DMS 273 treated with DMSO at 0.1 percent for 48 hours (cell line): ENCODE data around the gene TMEM145.
"Not testable (repeated sequence)": the region's sequence is repeated elsewhere in the genome, so short reads cannot be mapped to it uniquely, and the experiment has no call there.

Experiments
- DNase-seq: peaks from one replicate; lab custom pipeline; 2025; lab: John Stamatoyannopoulos, UW

TMEM145 gene

DNA sequence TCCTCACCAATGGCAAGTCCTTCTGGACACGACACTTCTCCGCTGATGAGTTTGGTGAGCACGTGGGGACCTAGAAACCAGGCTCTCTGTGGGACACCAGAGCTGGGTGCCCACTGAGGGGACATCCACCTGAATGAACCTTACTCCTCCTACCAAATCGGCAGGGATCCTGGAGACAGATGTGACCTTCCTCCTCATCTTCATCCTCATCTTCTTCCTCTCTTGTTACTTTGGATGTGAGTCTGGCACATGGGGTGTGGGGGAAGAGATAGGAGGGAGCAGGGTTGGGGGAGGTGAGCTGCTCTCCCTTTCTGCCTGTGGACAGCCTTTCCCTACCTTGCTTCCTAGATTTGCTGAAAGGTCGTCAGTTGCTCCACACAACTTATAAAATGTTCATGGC lies 1.9 kb downstream of the TMEM145 start:
- DNase-seq = no peak

DNA sequence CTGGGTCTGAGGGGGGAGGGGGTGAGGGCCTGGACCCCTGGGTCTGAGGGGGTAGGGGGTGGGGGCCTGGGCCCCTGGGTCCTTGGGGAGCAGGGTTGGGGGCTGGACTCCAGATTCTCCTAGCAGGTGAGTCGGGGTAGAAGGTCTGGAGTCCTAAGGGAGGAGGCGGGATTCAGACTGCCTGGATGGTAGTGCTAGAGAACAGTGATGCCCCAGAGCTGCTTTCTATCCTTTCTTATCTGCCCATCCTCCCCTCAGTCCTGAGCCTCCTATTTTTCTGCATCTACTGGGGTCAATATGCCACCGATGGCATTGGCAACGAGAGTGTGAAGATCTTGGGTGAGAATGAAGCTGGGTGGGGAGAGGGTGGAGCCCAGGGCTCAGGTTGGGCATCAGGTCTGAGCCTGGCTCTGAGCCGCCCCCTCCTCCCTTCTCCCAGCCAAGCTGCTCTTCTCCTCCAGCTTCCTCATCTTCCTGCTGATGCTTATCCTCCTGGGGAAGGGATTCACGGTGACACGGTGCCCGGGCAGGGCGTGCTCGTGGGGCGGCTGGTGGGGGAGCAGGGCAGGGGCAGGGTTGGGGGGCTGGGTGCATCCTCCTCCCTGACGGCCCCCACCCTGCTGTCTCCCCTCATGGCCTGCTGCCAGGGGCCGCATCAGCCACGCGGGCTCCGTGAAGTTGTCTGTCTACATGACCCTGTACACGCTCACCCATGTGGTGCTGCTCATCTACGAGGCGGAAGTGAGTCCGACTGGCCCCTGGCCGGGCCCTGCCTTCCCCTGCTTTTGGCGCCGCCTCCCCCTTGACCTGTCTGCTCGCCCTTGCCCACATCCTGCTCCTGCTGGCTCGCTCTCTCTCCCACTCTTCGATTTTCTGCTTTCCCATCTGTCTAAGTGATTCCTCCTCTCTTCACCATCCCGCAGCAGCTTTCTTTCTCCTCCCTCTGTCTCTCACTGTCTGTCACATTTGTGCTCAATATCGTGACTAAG lies 3.4 kb downstream of the TMEM145 start:
- DNase-seq = no peak

DNA sequence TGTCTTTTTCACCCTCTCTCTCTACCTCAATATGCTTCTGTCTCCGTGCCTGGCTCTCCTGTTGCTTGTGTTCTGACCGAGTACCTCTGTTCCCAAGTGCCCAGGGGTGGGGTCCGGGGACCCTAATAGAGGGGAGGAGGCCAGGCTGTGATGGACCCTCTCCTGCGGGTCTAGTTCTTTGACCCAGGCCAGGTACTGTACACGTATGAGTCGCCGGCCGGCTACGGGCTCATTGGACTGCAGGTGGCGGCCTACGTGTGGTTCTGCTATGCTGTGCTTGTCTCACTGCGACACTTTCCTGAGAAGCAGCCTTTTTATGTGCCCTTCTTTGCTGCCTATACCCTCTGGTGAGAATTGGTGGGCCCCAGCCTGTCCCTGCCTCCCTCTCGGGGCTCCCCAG lies 4.4 kb downstream of the TMEM145 start:
- DNase-seq = no peak

DNA sequence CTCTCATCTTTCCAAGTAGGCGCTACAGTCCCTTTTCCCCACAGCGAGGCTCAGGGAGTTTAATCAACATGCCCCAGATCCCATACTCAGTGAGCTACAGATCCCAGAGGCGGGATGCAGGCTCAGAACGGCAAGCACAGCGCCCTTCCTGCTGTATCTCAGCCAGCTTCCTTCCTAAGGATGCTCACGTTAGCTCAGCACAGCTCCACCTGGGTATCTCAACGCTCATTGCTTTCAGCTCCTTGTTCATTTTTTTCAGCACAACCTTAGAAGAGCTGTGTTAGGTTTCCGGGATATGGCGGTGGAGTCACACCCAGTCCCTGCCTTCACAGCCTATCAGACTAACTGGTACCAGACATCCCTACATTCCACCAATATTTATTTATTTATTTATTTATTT lies 9.2 kb downstream of the TMEM145 start:
- DNase-seq = no peak

DNA sequence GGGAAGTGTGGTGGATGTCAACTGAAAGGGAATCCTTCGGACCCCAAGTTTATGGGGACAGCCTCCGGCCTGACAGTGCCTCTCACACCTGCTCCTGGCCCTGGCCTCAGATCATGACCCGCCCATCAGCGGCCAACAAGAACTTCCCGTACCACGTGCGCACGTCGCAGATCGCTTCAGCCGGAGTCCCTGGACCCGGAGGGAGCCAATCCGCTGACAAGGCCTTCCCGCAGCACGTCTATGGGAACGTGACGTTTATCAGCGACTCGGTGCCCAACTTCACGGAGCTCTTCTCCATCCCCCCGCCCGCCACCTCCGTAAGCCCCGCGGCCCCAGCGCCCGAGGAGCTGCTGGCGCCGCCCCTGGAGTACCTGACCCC lies 10.4 kb downstream of the TMEM145 start:
- DNase-seq = no peak

DNA sequence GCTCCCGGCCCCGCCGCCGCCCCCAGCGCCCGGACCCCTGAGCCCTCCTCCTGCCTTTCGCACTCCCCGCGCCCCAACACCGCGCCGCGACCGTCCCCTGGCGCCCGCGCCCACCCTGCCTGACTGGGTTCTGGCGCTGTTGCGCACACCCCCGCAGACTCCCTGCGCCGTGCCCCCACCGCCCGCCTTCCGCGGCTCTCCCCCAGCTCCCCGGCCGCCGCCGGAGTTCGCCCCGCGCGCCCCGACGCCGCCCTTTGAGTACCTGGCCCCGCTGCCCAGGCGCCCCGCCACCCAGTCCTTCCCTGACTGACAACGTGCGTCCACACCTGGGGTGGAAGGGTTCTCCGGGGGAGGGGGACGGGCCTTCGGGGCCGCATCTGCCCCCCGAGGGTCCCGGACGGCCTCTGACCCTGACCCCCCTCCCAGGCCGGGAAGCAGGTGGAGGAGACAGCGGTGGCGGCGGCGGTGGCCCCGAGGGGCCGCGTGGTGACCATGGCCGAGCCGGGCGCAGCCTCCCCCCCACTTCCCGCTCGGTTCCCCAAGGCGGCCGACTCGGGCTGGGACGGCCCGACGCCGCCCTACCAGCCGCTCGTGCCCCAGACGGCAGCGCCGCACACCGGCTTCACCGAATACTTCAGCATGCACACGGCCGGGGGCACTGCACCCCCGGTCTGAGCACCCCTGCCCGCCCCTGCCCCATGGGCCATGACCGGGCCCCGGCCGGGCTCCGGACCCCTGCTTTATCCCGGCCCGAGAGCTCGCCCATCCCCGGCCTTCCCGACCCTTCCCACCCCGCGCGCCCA lies 10.9 kb downstream of the TMEM145 start:
- no peak for DNase-seq

DNA sequence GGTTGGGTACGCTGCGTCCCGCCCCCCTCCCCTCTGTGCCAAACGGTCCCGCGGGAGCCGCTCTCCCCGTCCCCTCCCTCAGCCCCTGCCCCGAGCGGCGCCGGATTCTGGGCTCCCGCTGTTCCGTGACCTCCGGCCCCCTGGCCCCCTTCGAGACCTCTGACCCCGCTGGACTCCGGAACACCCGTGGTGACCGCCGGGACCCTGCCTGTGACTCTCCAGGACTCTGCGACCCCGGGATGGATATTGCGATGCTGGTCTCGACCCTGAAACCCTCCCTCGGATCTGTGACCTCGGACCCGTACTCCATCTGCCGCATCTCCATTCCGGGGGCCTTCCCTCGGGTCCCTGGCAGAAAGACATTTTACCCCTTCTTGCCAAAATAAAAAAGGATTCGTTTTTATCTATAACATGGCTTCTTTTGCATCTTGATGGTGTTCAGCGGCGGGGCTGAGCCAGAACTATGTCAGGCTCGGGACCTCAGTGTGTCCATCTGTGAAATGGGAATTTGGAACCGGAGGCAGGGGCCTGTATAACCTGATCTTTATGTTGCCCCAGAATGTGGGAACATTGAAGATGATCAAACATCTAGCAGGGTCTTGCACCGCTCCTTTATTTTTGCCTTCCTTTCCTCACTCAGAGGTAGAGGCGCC lies 11.7 kb downstream of the TMEM145 start:
- DNase-seq = no peak

DNA sequence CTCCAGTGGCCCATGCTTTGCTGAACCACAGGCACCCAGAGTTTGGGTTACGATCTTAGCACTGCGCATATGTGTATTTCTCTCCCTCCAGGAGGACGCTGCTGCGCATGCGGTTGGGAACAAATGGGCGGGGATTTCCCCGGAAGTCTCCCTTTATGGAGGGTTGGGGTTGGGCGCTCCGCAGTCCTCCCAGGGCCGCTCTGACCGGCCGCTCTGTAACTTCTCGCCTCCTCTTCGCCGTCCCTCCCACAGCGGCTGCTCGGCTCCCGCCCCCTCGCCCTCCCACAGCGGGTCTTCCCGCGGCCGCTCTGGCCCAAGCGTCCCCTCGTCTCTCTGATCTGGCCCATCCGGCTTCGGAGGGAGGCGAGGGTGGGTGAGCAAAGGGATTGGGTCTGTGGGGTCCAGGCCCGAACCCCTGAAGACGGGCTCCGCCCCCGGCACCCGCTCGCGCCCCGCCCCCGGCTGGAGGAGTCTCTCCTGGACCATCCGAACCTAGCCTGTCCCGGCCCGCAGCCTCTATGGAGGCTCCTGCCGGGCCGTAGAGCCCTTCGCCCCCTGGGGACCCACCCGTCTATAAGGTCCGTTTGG lies 12.3 kb downstream of the TMEM145 start, which contains the start of gene MEGF8:
TSS of gene MEGF8 (plus strand) at position 328 of the 588 bp plus-strand sequence. CDS start 609 bp downstream, outside the sequence.
- DNase-seq = peak; percentile 98

DNA sequence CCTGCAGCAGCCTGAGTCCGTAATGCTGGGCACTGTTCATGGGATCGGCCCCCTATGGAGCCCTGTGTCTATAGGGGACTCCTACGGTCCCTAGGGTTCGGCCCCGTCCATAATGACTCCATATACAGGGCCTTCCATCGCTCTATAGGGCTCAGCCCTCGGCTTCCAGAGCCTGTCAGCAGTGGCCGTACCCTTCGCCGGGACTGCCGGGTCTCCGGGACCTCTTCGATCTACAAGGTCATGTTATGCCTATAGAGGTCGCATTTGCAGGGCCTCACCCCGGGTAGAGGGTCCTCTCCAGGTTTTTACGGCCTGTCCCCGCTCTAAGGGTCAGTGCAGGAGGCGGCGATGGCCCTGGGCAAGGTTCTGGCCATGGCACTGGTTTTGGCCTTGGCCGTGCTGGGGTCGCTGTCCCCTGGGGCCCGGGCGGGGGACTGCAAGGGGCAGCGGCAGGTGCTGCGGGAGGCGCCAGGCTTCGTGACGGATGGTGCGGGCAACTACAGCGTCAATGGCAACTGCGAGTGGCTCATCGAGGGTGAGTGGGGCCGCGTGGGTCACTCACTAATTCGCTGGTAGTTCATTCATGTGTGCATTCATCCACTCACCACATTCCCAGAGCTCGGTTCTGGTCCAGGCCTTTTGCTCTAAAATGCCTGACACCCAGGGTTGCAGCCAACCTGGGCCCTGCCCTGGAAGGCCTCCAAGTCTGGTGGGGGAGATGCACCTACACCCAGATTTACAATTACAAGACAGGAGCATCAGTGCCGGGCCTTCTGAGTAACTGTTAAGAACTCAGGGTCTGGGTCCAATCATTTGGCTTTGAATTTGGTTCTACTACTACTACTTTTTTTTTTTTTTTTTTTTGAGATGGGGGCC lies 13.0 kb downstream of the TMEM145 start:
- DNase-seq = no peak

DNA sequence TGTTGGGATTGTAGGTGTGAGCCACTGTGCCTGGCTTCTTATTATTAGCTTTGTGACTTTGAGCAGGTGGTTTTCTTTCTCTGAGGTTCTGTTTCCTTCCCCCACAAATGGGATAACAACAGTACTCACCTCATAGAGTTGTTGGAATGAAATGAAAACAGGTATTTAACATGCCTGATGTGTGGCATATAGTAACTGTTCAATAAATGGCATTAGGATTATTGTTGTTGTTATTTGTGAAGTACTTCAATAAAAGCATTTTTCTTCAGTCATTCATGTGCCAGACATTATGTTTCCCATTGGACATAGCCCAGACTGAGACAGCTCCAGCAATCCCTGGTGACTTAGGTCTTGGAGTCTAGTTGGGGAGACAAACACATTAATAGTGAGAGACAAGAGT lies 13.9 kb downstream of the TMEM145 start:
- no peak for DNase-seq

DNA sequence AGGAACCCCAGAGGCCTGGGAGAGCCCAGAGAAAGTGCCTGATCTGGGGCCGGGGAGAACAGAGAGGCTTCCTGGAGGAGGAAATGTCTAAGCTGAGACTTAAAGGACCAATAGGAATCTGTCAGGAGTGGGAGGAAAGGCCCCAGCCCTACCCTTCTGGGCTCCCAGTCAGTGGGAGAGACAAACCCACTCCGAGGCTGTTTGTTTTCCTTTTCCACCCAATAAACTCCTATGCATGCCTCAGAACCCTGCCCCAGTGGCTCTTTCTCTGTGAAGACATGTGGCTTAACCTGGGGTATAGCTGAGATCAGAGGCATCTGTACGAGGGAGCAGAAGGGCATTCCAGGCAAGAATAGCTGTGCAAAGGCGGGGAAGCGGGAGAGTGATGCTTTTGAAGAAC lies 14.3 kb downstream of the TMEM145 start:
- no peak for DNase-seq

DNA sequence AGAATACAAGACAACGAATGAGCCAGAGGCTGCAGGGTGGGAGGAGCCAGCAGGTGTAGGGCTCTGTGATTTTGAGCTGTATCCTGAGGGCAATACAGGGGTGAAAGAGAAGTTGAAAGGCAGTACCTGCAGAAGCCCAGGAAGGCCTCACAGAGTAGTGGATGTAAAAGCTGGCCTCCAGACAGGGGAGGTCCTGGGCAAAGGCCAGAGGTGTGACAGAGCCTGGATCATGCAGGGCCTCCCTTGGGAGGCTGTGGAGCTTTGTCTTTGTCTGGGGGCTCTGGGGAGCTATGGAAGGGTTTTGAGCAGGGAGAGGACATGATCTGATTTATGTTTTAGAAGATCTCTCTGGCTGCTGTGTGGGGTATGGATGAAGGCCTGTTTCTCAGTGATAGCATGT lies 15.0 kb downstream of the TMEM145 start:
- DNase-seq = no peak

DNA sequence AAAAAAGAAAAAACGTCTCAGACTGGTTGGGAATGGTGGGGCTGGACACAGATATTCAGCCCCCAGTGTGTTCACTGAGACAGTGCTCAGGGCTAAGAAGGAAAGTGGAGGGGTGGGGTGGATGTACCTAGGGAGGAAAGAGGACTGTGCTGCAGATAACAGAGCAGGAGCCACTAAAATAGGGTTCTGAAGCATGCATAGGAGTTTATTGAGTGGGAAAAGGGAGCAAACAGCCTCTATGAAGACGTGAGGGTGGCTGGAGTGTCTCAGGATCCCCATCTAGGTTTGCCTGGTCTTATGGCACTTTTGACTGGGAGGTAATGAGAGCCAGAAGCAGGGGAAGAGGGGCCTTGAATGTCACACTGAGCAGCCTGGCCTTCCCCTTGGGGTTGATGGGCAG lies 15.7 kb downstream of the TMEM145 start:
- DNase-seq = no peak

DNA sequence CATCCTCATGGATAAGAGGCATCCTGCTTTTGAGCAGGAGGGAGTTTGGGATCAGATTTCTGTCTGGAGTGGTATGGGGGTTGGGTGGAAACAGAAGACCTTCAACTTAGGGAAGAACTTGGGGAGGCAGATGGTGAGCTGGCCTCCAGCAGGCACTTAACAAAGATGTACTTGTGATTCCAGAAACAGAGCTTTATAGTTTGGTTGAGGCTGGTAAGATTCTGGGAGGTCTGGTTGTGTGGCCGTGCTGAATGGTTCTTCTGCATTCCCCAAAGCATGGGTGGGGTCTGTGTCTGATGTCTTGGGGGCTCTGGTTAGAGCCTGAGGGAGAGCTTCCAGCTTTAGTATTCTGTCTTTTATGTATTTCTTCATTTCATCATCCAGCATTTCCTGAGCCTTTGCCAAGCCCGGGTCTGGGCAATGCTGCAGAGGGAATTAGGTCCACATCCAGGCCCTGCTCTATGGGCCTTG lies 17.2 kb downstream of the TMEM145 start:
- DNase-seq = peak; percentile 96

DNA sequence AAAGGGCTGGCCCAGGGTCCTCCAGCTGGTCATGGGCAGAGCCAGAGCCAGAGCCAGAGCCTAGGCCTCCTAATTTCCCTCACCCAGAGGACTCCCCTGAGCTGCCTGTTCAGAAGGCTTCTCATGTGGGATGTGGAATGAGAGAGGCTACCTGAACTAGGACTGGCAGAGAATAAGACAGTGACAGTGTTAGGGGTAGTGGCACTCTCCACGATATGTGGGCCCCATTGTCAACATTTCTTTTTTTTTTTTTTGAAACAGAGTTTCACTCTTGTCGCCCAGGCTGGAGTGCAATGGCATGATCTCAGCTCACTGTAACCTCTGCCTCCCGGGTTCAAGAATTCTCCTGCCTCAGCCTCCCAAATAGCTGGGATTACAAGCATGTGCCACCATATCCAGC lies 18.2 kb downstream of the TMEM145 start:
- not testable (repeated sequence) for DNase-seq

DNA sequence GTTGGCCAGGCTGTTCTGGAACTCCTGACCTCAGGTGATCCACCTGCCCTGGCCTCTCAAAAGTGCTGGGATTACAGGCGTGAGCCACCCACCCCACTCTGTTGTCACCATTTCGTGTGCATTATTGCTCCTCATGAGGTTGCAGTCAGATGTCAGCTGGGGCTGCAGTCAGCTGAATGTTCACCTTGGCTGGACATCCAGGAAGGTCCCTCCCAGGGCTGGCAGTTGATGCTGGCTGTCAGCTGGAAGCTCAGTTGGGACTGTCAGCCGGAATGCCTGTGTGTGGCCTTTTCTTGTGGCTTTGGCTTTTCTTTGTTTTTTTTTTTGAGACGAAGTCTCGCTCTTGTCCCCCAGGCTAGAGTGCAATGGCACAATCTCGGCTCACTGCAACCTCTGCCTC lies 18.9 kb downstream of the TMEM145 start:
- DNase-seq = no peak

DNA sequence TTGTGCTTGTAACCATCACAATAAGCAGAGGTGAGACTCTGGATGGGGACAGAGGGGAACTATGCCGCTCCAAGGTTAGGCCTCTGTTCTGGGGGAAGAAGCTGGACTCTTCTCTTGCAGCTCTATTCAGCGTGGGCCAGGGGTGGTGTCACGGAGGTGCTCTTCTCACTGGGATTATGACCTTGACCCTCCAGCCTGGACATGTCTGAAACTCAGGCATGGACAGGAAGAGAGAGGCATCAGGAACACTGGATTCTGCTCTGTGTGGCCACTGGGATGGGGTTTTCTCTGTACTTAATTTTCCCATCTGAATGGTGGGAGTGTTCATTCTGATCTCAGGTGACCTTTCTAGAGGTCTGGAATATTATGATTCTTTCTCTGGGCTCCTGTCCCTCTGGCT lies 19.9 kb downstream of the TMEM145 start:
- no peak for DNase-seq

DNA sequence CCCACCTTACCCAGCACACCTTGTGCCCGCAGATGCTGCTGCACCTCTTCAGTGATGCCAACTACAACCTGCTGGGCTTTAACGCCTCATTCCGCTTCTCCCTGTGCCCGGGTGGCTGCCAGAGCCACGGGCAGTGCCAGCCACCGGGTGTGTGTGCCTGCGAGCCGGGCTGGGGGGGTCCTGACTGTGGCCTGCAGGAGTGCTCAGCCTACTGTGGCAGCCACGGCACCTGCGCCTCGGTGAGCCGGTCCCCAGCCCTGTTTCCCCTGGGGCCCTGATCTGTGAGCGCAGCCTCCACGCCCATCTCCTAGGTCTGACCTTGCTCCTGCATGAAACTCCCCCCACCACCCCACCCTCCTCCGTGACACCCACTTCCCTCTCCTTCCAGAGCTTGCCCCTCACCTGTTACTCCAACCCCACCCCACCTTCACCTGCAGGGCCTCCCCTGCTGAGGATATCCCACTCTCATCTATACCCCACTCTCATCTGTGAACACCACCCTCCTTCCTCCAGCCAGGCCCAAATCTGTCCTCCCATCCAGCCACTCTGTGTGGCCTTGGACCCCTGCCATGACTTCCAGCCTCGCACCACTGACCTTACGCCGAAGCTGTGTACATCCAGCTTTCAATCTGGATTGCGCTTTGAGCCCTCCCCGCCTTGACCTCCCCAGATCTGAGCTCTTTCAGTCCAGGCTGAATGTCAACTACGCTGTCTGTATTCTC lies 21.0 kb downstream of the TMEM145 start:
- DNase-seq = no peak

DNA sequence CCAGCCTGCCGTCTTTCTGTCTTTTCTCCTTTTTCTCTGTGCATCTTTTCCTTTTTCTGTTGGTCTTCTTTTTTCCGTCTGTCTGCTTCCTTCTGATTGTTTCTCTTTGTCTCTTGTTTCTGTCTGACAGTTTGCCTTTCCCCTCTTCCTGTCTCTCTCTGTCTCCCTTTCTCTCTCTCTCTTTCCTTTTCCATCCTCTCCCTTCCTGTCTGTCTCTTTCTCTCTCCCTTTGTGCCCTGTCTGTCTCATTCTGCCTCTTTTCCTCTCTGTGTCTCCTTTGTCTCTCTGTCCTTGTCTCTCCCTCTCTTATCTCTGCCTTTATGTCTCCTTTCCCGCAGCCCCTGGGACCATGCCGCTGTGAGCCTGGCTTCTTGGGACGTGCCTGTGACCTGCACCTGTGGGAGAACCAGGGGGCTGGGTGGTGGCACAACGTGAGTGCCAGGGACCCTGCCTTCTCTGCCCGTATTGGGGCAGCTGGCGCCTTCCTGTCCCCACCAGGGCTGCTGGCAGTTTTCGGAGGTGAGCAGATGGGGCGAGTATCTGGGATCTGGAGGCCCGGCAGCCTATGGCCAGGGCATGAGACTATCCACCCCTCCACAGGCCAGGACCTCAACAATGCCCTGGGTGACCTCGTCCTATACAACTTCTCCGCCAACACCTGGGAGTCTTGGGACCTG lies 21.7 kb downstream of the TMEM145 start:
- DNase-seq = no peak
